ENCODE measurements around the gene RTRAF.
A peak's percentile ranks its signal among the peaks of the same experiment; 100 is the strongest.

Gene RTRAF

DNA sequence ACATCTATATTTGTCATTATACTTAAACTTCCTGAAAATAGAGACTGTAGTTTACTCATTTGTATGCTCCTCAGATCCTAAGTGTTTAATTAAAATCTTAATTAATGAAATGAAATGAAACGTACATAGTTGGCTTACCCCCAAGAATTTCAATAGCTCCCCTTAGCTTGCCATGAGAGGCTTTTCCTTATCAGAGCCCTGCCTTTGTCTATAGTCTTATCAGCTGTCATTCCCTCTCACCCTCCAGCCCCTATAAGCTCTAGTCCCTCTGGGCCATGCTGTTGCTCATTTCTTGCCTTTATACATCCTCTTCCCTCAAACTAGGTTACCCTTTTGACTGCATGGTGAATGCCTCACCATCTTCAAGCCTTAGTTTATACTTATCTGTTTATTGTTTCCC lies 1.1 kb upstream of the RTRAF start:
- TF ChIP-seq, protein P1, sequence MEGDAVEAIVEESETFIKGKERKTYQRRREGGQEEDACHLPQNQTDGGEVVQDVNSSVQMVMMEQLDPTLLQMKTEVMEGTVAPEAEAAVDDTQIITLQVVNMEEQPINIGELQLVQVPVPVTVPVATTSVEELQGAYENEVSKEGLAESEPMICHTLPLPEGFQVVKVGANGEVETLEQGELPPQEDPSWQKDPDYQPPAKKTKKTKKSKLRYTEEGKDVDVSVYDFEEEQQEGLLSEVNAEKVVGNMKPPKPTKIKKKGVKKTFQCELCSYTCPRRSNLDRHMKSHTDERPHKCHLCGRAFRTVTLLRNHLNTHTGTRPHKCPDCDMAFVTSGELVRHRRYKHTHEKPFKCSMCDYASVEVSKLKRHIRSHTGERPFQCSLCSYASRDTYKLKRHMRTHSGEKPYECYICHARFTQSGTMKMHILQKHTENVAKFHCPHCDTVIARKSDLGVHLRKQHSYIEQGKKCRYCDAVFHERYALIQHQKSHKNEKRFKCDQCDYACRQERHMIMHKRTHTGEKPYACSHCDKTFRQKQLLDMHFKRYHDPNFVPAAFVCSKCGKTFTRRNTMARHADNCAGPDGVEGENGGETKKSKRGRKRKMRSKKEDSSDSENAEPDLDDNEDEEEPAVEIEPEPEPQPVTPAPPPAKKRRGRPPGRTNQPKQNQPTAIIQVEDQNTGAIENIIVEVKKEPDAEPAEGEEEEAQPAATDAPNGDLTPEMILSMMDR (IDR thresholded peaks at IDR 0.05; ENCODE audit: extremely low read depth, insufficient read depth, missing control alignments), result no peak
- peak; percentile 10 for DNase-seq (ENCODE audit: low spot score)
- in situ Hi-C loops (cut with MboI; ENCODE audit: low pct_unique_long_range_greater_than_20kb, low sequenced_read_pairs, unreplicated experiment), result loop anchor here (25.0 kb wide), 1 partner anchor 701 kb away; no protein-coding TSS in a partner anchor

DNA sequence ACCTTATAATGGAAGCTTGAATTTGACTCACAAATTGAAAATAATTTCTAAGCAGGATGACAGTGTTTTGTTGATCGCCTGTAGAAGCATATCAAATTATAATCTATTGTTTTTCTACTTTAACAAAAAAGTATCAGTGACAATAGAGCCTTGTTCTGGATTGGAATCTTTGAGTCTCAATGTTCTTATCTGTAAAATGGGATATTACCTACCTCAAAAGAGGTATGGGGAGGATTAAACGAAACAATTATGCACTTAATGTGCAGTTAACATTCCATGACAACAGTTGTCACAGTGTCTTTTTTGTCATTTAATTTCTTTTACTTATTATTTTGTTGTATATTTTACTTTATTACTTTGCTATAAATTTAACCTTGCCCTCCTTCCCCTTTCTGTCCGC lies 1.1 kb downstream of the RTRAF start:
- in situ Hi-C loops (cut with MboI; ENCODE audit: low pct_unique_long_range_greater_than_20kb, low sequenced_read_pairs, unreplicated experiment), result loop anchor here (25.0 kb wide), 1 partner anchor 703 kb away; no protein-coding TSS in a partner anchor
- TF ChIP-seq, protein P1 (IDR thresholded peaks at IDR 0.05; ENCODE audit: extremely low read depth, insufficient read depth, missing control alignments), result no peak
- DNase-seq (ENCODE audit: low spot score), result no peak

DNA sequence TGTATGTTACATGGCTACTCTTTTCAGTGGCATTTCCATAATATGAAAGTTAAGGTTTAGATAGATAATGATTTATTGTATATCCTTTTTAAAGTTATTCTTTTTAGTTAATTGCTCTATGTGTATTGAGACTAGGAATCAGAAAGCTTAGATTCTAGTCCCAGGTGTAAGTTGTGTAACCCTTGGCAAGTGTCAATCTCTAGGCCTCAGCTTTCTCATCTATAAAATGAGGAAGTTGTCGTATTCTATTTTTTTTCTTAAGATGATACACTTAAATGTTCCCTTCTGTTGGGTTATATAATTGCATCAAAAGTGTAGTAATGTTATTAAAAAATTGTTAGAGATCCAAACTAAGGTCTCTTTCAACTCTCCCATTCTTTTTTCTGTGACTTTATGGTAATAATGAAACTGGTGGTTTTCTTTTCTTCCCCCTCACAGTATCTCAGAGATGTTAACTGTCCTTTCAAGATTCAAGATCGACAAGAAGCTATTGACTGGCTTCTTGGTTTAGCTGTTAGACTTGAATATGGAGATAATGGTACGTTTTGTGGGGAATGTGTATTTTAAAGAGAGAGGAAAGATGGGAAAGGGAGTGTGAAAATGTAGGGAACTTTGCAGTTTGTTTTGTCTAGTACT lies 4.1 kb downstream of the RTRAF start:
- in situ Hi-C loops (cut with MboI; ENCODE audit: low pct_unique_long_range_greater_than_20kb, low sequenced_read_pairs, unreplicated experiment), result loop anchor here (25.0 kb wide), 1 partner anchor 706 kb away; no protein-coding TSS in a partner anchor
- TF ChIP-seq, protein P1 (IDR thresholded peaks at IDR 0.05; ENCODE audit: extremely low read depth, insufficient read depth, missing control alignments), result no peak
- DNase-seq (ENCODE audit: low spot score), result no peak

DNA sequence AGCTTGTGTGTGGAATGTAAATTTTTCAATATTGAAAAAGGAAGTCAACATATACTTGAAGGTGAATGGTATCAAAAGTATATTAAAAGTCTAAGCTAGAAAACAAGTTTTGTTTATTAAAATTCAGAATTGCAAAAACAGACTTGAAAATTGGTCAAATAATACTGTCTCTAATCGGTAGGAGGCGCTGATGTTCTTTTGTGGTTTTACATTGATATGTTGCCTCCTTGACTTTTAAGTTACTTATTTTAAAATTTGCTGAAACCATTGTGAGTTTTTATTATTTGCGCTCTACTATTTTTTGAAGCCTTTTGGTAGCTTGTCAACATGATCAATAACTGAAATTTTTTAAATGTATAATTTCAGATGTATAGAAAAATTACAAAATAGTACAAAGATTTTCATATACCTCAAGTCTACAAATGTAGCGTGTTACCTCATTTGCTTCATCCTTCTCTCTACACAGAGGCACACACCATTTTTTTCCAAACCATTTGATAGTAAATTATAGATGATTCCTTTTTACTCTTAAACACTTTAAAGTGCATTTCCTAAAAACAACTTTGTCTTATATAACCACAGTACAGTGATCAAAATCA lies 6.9 kb downstream of the RTRAF start:
- in situ Hi-C loops (cut with MboI; ENCODE audit: low pct_unique_long_range_greater_than_20kb, low sequenced_read_pairs, unreplicated experiment), result loop anchor here (25.0 kb wide), 1 partner anchor 709 kb away; no protein-coding TSS in a partner anchor
- TF ChIP-seq, protein P1 (IDR thresholded peaks at IDR 0.05; ENCODE audit: extremely low read depth, insufficient read depth, missing control alignments), result peak; percentile 46
- no peak for DNase-seq (ENCODE audit: low spot score)

DNA sequence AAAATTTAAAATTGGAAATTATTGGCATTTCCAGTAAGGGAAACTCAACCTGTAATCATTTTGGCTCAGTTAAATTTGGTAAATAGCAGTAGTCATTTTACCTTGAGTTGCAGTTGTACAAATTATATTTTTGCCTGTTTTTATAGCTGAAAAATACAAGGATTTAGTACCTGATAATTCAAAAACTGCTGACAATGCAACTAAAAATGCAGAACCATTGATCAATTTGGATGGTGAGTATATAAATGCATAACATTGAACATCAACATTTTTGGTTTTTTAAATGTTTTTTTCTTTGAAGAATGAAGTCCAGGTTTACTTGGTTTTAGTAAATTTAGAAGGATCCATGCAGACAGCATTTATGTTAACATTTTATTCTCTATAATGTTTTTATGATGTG lies 9.0 kb downstream of the RTRAF start:
- TF ChIP-seq, protein P1 (IDR thresholded peaks at IDR 0.05; ENCODE audit: extremely low read depth, insufficient read depth, missing control alignments), result no peak
- in situ Hi-C loops (cut with MboI; ENCODE audit: low pct_unique_long_range_greater_than_20kb, low sequenced_read_pairs, unreplicated experiment), result loop anchor here (25.0 kb wide), 1 partner anchor 711 kb away; no protein-coding TSS in a partner anchor

DNA sequence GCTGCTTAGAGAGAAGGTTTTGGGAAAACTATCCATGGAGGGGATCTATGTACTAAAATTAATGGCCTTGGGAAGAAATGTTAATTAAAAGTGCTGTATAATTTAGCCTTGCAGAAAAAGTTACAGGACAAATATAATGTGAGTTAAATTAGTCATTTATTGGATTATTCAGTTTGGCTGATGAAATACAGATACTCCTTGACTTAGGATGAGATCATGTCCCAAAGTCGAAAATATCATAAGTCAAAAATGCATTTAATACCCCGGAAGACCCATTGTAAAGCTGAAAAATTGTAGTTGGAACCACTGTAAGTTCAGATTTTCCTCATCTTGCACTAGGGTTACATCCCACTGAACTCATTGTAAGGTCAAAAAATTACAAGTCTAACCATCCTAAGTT lies 9.7 kb downstream of the RTRAF start:
- no peak for DNase-seq (ENCODE audit: low spot score)
- in situ Hi-C loops (cut with MboI; ENCODE audit: low pct_unique_long_range_greater_than_20kb, low sequenced_read_pairs, unreplicated experiment), result loop anchor here (25.0 kb wide), 1 partner anchor 712 kb away; no protein-coding TSS in a partner anchor
- TF ChIP-seq, protein P1 (IDR thresholded peaks at IDR 0.05; ENCODE audit: extremely low read depth, insufficient read depth, missing control alignments), result no peak

More for the DNA sequence above, 9.0 kb downstream of the RTRAF start:
- DNase-seq (ENCODE audit: low spot score), result no peak
